Chondrocyte (in vitro differentiated cells): ENCODE results near the gene ITLN1. TPM values are rescaled to one million over a fixed set of nuclear protein-coding genes. Genes with fewer than 3 reads are reported as not detected.

Source experiments
- DNase-seq: peaks from one replicate; pipeline ENCODE4 v3.0.0; 2021; ENCODE audit warnings: mixed read lengths, low spot score
- H3K27ac Mint-ChIP-seq: one replicate; pipeline ENCODE4 v1.8.0; 2021; ENCODE audit warnings: mild to moderate bottlenecking, moderate library complexity, mixed read lengths; ENCODE audit not compliant: unreplicated experiment
- H3K27me3 Mint-ChIP-seq: 2 replicates; pipeline ENCODE4 v1.8.0; 2021; ENCODE audit warnings: low read depth, mixed read lengths
- H3K36me3 Mint-ChIP-seq: 2 replicates; pipeline ENCODE4 v1.8.0; 2021; ENCODE audit warnings: low read depth, mixed read lengths
- H3K4me1 Mint-ChIP-seq: 2 replicates; pipeline ENCODE4 v1.8.0; 2021; ENCODE audit warnings: low read depth, mild to moderate bottlenecking, mixed read lengths
- H3K4me3 Mint-ChIP-seq: one replicate; pipeline ENCODE4 v1.8.0; 2021; ENCODE audit warnings: mild to moderate bottlenecking, moderate library complexity, mixed read lengths; ENCODE audit not compliant: unreplicated experiment
- H3K9me3 Mint-ChIP-seq: 2 replicates; pipeline ENCODE4 v1.8.0; 2021; ENCODE audit warnings: low read depth, mixed read lengths
- total RNA-seq: library from RNA; stranded (reverse); gene quantifications from 3 replicates; pipeline ENCODE4 v1.2.1, GENCODE V29; 2021
- TF ChIP-seq, protein P1 (sequence below): fragments of 200-600 bp; sonication (generic); IDR thresholded peaks from 2 replicates; pipeline ENCODE4 v1.5.0; 2021; ENCODE audit warnings: antibody characterized with exemption, mild to moderate bottlenecking, moderate library complexity

The ITLN1 gene
- total RNA-seq, 1 donor from 2014 or later, result not detected

DNA sequence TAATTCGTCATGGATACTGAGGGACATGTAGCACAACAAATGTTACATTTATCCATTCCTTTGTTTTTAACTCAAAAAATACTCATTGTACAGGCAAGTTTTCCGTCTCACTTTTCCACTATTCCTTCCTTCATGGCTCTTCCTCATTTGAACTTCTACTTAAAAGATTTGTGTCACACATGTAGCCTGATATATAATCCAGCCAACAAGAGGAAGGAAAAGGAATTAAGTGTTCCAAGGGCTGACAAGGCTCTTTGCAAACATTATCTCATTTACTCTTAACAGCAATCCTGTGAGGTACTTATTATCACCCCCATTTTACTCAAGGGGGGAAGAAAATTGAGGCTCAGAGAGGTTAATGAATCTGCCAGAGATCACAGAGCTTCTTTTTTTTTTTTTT lies 45.2 kb downstream of the ITLN1 start:
- no peaks in the 10 kb centered on the region for H3K4me1 Mint-ChIP-seq
- H3K27ac Mint-ChIP-seq, result no peak overlapping the region
- peaks cover 7% of the 10 kb centered on the region for H3K27me3 Mint-ChIP-seq
- H3K9me3 Mint-ChIP-seq, result no peaks in the 10 kb centered on the region
- no peak overlapping the region for H3K4me3 Mint-ChIP-seq
- H3K36me3 Mint-ChIP-seq, result no peaks in the 10 kb centered on the region
- TF ChIP-seq, protein P1, sequence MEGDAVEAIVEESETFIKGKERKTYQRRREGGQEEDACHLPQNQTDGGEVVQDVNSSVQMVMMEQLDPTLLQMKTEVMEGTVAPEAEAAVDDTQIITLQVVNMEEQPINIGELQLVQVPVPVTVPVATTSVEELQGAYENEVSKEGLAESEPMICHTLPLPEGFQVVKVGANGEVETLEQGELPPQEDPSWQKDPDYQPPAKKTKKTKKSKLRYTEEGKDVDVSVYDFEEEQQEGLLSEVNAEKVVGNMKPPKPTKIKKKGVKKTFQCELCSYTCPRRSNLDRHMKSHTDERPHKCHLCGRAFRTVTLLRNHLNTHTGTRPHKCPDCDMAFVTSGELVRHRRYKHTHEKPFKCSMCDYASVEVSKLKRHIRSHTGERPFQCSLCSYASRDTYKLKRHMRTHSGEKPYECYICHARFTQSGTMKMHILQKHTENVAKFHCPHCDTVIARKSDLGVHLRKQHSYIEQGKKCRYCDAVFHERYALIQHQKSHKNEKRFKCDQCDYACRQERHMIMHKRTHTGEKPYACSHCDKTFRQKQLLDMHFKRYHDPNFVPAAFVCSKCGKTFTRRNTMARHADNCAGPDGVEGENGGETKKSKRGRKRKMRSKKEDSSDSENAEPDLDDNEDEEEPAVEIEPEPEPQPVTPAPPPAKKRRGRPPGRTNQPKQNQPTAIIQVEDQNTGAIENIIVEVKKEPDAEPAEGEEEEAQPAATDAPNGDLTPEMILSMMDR, result no peak
- no peak for DNase-seq

DNA sequence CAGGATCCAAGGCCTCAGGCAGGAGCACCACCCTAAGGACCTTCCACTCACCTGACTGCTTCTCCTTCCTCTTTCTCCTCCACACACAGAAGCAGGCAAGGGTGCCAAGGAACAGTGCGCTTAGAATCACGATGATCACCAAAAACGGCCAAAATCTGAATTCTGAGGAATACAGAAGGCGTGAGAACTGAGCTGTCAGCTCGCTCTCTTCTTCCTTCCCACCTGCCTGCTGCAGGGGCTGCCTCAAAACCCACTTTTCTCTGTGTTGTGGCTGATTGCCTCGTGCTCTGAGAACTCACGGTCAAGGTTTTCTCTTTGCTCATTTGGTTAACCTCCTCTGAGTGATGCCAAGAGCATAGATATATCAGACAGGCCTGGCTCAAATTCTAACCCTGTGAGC lies 46.1 kb downstream of the ITLN1 start:
- Mint-ChIP-seq H3K27ac (no peak overlapping the region), H3K4me1 (no peaks in the 10 kb centered on the region), H3K9me3 (no peaks in the 10 kb centered on the region), H3K36me3 (no peaks in the 10 kb centered on the region), H3K27me3 (peaks cover 9% of the 10 kb centered on the region), H3K4me3 (no peak overlapping the region)
- TF ChIP-seq, protein P1, result no peak
- DNase-seq, result no peak

DNA sequence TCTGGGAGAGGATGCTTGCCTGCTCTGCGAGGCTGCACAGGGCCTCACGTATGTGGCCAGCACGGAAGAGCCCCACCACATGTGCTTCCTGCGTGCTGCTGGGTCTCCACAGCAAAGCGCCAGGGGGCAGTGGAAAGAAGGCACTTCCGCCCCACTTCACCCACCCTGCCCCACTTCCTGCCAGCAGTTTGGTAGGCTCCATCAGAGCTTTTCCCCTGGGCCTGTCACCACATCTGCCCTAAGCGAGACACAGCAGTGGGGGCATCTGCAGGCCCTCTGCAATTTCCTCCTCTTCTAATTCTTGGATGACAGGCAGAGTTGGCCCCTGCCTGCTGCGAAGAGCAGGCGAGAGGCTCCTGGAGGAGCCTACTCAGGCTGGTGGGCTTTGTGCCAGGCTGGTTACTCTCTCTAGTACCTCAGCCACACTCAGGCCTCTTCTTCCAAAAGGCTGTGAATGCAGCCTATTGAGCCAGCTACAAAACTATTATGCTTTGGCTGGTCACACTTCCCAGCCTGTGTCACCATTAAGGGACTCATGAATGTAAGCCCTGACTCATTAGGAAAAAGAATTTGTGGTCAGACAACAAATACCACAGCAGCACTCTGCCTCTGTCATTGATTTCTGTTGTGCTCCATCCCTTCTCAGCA lies 47.3 kb downstream of the ITLN1 start:
- H3K4me3 Mint-ChIP-seq, result no peak overlapping the region
- no peak for DNase-seq
- H3K36me3 Mint-ChIP-seq, result no peaks in the 10 kb centered on the region
- no peak overlapping the region for H3K27ac Mint-ChIP-seq
- H3K4me1 Mint-ChIP-seq, result no peaks in the 10 kb centered on the region
- H3K9me3 Mint-ChIP-seq, result no peaks in the 10 kb centered on the region
- H3K27me3 Mint-ChIP-seq, result peaks cover 13% of the 10 kb centered on the region
- TF ChIP-seq, protein P1, result no peak

DNA sequence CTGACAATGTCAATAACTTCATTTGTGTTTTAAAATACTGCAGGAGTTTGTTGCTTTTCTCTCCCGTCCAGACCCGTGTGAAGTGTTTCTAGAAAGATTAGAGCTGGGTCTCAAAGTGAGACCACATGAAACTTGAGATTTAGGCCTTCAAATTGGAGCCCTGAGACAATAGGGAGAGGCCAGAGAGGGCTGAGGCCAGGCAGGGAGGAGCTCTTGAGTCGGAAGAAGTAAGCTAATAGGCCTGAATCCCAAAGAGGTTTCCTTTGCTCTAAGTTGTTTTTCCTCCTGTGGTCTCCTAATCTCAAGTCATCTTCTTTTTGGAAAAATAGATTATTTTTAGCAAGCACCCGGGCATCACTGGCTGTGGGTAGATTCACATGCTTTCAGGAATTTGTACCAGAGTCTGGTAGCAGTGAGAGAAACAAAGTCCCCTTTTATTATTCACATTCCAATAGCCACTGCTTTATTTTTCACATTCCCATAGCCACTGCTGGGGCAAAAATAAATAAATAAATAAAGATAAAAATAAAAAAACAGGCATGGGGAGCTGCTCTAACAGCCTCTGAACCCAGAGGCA lies 47.9 kb downstream of the ITLN1 start:
- no peak overlapping the region for H3K27ac Mint-ChIP-seq
- TF ChIP-seq, protein P1, result no peak
- H3K27me3 Mint-ChIP-seq, result peaks cover 13% of the 10 kb centered on the region
- H3K4me1 Mint-ChIP-seq, result no peaks in the 10 kb centered on the region
- H3K4me3 Mint-ChIP-seq, result no peak overlapping the region
- H3K36me3 Mint-ChIP-seq, result no peaks in the 10 kb centered on the region
- no peak for DNase-seq
- H3K9me3 Mint-ChIP-seq, result no peaks in the 10 kb centered on the region

DNA sequence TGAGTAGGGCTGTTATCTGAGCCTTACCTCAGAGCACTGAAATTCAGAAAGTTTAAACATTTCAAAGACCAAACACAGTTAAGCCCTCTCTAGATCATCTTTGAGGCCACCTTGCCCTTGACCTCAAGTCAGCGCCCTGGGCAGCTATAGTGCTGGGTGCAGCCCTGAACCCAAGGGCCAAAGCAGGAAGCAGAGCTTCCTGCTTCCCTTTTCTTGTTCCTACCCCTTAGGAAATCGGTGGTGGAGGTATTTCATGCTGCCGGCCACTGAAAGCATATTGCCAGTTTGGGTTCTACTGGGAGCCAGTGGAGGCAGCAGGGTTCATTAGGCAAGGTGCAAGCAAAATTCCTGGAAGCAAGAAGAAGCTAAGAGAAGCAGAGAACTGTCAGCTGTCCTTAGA lies 48.4 kb downstream of the ITLN1 start:
- Mint-ChIP-seq H3K27ac (no peak overlapping the region), H3K27me3 (peaks cover 15% of the 10 kb centered on the region), H3K4me1 (no peaks in the 10 kb centered on the region), H3K9me3 (no peaks in the 10 kb centered on the region), H3K36me3 (no peaks in the 10 kb centered on the region), H3K4me3 (no peak overlapping the region)
- TF ChIP-seq, protein P1, result no peak
- no peak for DNase-seq
